ENCODE results near the gene DIS3L. TPM values are rescaled to one million over a fixed set of nuclear protein-coding genes. Genes with fewer than 3 reads are reported as not detected.

Gene DIS3L
- total RNA-seq, 1 donor from 2014 or later = 27.1 TPM

GRCh38 chr15:66285533-66286280 lies 7.7 kb upstream of the DIS3L start:
- Histone ChIP-seq H3K4me1 (no peaks in the 10 kb centered on the region), H3K27ac (no peak overlapping the region), H3K4me3 (no peak overlapping the region), H3K9me3 (no peaks in the 10 kb centered on the region), H3K36me3 (no peaks in the 10 kb centered on the region), H3K27me3 (no peaks in the 10 kb centered on the region)
- TF ChIP-seq, protein P1, sequence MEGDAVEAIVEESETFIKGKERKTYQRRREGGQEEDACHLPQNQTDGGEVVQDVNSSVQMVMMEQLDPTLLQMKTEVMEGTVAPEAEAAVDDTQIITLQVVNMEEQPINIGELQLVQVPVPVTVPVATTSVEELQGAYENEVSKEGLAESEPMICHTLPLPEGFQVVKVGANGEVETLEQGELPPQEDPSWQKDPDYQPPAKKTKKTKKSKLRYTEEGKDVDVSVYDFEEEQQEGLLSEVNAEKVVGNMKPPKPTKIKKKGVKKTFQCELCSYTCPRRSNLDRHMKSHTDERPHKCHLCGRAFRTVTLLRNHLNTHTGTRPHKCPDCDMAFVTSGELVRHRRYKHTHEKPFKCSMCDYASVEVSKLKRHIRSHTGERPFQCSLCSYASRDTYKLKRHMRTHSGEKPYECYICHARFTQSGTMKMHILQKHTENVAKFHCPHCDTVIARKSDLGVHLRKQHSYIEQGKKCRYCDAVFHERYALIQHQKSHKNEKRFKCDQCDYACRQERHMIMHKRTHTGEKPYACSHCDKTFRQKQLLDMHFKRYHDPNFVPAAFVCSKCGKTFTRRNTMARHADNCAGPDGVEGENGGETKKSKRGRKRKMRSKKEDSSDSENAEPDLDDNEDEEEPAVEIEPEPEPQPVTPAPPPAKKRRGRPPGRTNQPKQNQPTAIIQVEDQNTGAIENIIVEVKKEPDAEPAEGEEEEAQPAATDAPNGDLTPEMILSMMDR (IDR thresholded peaks at IDR 0.05) = no peak
- ATAC-seq = peak; percentile 46
- no peak for DNase-seq
- intact Hi-C loops (cut with DNase I) = no loop called here

DNA sequence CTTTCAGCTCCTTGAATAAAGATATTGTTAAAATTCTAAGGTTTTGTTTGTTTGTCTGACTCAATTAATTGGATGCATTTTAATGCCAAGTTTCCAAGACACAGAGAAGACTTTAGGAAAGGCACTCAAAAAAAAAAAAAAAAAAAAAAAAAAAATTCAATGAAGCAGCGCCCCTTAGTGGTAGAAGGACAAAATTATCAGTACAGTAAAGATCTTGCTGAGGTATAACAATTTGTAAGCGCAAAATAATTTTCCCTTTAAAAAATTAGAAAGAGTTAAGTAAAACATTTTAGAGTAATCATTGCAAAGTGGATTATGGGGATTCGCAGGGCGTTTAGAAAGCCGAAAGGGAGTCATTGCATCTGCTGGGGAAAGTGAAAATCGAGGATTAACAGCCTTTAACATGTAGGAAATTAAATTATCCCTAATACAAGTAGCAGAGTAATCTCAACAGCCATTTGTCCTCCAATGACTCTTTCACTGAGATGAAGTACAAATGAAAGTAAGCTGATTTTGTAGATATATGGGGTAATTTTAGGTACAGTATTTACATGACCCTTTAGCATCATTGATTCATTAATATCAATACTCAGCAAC lies 5.8 kb upstream of the DIS3L start:
- Histone ChIP-seq H3K27me3 (no peaks in the 10 kb centered on the region), H3K27ac (no peak overlapping the region), H3K4me1 (peaks cover 4% of the 10 kb centered on the region), H3K9me3 (no peaks in the 10 kb centered on the region), H3K4me3 (no peak overlapping the region), H3K36me3 (no peaks in the 10 kb centered on the region)
- no peak for ATAC-seq
- intact Hi-C loops (cut with DNase I) = no loop called here
- TF ChIP-seq, protein P1 (IDR thresholded peaks at IDR 0.05) = peak; percentile 65
- DNase-seq = no peak

DNA sequence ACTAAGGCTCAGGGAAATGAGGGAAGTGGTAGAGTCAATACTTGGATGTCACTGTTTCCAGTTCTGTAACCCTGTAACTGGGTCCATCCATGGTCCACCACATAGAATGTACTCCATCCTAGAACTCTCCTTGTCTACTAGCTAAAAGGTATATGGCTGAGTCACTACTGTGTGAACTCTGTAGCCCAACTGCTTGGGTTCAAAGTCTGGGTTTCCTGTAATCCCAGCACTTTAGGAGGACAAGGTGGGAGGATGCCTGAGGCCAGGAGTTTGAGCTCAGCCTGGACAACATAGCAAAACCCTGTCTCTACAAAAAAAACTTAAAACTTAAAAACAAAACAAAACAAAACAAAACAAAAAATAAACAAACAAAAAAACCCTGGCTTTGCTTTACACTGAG lies 5.3 kb upstream of the DIS3L start:
- no peak for ATAC-seq
- DNase-seq = no peak

DNA sequence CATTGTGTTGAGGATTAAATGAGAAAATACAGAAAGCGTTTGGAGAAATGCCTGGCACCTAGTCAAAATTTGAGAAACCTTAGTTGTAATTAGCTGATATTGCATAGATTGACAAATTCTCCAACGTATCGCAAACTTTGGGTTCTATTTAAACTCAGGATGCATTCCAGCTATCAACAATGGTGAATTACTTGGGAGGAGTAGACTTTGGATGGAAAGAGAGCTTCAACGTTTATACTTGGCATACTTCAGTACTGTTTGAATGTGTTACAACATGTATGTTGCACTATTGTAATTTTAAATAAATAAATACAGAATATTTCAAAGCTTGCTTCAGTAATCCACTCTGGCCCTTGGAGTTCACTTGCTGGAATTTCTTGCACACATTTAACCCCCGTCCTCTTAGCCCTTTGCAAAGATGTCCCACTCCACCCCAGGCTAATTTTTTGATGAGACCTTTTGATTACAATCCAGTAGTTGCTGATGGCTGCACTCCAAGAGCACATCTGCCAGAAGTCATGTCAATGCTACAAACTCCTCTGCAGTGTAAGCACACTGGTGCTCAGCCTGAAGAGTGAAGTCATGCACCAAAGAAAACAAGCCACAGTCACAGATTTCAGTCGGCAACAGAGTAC lies 4.7 kb upstream of the DIS3L start:
- intact Hi-C loops (cut with DNase I) = no loop called here
- no peaks in the 10 kb centered on the region for H3K27me3 ChIP-seq
- H3K36me3 ChIP-seq = no peaks in the 10 kb centered on the region
- H3K4me3 ChIP-seq = no peak overlapping the region
- TF ChIP-seq, protein P1 (IDR thresholded peaks at IDR 0.05) = no peak
- H3K4me1 ChIP-seq = peaks cover 9% of the 10 kb centered on the region
- H3K9me3 ChIP-seq = no peaks in the 10 kb centered on the region
- H3K27ac ChIP-seq = no peak overlapping the region
- no peak for ATAC-seq
- no peak for DNase-seq

More for the DNA sequence above, 5.3 kb upstream of the DIS3L start:
- intact Hi-C loops (cut with DNase I) = no loop called here
- no peaks in the 10 kb centered on the region for H3K36me3 ChIP-seq
- peaks cover 9% of the 10 kb centered on the region for H3K4me1 ChIP-seq
- no peaks in the 10 kb centered on the region for H3K9me3 ChIP-seq
- no peak overlapping the region for H3K27ac ChIP-seq
- H3K4me3 ChIP-seq = no peak overlapping the region
- TF ChIP-seq, protein P1 (IDR thresholded peaks at IDR 0.05) = no peak
- H3K27me3 ChIP-seq = no peaks in the 10 kb centered on the region

- no peaks in the 10 kb centered on the region for H3K27me3 ChIP-seq
These were observed 3.4 kb upstream of the DIS3L start for GRCh38 chr15:66290007-66290406.

More at GRCh38 chr15:66290007-66290406, 3.4 kb upstream of the DIS3L start:
- Histone ChIP-seq H3K4me3 (no peak overlapping the region), H3K9me3 (no peaks in the 10 kb centered on the region), H3K27ac (no peak overlapping the region), H3K36me3 (no peaks in the 10 kb centered on the region), H3K4me1 (peaks cover 17% of the 10 kb centered on the region)
- intact Hi-C loops (cut with DNase I) = no loop called here
- no peak for DNase-seq
- no peak for ATAC-seq
- TF ChIP-seq, protein P1 (IDR thresholded peaks at IDR 0.05) = no peak
